ENCODE measurements around the gene PAIP2. TPM values are rescaled to one million over a fixed set of nuclear protein-coding genes. Genes with fewer than 3 reads are reported as not detected.

Gene PAIP2
- total RNA-seq (2022; extraction: Qiagen RNA extraction; ENCODE audit: low read depth): 72.7 to 120 TPM (median 86.5 TPM) in 5 replicates

DNA sequence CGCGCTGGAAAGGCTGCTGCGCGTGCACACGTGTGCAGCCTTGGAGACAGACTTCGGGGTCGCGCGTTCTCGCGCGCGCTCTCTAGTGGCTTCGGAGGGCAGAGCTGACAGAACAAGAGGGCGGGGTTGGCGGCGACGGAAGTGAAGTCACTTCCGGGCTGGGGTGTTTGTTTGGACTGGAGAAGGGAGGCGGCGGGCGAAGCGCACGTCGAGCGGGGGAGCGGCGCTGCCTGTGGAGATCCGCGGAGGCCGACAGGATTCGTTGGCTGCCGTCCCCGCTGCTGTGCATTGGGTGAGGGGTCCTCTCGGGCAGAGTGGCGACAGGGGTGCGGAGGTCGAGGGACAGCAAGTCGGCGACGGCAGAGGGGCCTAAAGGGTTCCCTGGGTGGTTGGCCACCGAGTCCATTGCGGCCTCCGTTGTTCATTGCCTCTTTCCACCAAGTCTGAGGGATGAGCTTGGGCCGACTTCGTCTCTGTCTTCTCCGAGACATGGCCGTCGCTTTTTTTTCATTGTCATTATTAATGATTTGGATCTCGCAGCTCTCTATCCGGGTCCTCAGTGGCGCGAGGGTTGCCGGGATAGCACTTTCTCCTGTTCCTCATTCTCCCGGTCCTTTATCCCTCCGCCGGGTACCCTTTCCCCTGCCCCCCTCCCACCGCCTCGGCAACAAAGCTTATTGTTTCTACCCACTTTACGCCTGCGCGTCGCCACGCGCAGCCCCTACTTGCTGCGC lies at the start of gene PAIP2:
Gene PAIP2 (plus strand): TSS at position 166 of the 734 bp plus-strand sequence. CDS start 21,931 bp downstream, outside the sequence.

GRCh38 chr5:139293507-139294373 lies 47.9 kb upstream of the PAIP2 start, which contains the start of gene MATR3:
Gene MATR3, plus strand, starts transcription at chr5:139293740. Its CDS starts 13,676 bp downstream, at chr5:139307416.

DNA sequence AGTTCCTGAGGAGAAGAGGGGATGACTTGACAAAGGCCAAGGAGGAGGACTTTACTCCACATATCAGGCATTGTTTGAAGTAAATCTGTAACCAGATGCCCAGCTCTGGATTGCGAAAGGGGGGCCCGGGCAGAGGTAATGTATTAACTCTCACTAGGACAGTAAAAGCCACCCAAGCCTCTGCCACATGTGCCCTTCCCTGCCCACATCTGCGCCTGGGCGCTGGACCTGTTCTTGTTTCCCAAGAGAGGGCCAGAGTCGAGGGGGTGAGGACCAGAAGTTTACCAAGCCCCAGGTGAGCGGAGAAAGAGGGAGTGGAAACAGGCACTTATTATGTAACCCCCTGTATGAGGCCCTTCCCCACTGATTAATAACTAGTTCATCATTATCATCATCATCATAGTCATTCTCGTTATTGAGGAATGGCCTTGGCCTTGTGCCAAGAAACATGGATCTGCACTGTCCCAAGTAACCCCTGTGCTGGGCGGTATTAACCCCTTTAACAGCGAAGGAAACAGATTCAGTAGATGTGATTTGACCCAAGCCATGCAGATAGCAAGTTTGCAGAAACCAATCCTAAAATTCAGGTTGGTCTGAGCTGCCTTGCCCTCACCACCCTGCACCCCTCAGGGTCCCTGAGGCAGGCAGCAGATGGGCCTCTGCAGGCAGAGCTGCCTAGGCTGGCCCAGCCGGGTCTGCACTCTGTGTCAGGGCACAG lies 41.8 kb downstream of the PAIP2 start, which contains the start of gene SLC23A1:
Gene SLC23A1 (minus strand): TSS at position 23 of the 718 bp plus-strand sequence. CDS start 44 bp downstream, outside the sequence.

GRCh38 chr5:139389701-139390638 lies 48.3 kb downstream of the PAIP2 start, which contains the start of gene MZB1:
Gene MZB1, minus strand, starts transcription at chr5:139389913. Its CDS starts 57 bp downstream, at chr5:139389856.

DNA sequence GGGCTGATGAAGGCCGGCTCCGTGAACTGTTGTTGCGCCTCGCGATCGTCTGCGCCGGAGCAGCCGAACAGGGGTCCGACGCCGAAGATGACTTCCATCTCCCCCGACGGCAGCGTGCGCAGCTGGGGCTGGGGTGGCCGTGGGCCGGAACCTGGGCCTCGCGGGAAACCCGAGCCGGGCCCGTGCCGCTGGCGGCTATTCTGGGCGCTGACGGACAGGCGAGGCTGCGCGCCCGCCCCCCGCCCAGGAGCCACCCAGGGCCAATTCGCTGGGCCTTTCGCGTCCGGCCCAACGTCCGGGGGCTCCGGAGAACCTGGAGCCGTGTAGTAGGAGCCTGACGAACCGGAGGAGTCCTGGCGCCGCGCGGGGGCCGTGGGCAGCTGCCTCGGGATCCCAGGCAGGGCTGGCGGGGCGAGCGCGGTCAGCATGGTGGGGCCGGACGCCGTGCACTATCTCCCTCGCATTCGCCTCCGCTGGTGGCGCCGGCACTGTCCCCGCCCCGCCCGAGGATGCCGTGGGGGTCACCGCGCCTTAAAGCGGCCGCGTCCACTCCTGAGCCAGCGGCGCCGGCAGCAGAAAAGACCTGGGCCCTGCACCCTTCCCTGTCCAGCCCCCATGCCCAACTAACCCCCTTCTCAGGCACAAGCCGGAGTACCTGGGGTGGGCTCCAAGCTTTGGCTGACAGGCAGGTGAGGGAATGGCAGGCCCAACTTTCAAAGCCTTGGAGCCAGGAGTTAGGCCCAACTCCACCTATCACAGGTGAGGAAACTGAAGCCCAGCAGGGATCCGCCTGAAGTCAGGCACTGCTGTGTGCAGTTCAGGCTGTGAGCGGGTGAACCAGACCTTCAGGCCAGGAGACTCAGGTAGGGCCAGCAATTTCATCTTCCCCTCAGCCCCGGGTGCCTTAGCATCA lies 53.3 kb downstream of the PAIP2 start, which contains the start of gene PROB1:
Gene PROB1 (minus strand): TSS at position 451 of the 913 bp plus-strand sequence. CDS start 23 bp downstream, at position 428.

GRCh38 chr5:139403787-139404483 lies 62.3 kb downstream of the PAIP2 start, which contains the start of gene SPATA24:
Gene SPATA24, minus strand, starts transcription at chr5:139404089. Its CDS starts 29 bp downstream, at chr5:139404060.

Other genes starting within 250 kb of the PAIP2 start
- 24.8 to 27.3 TPM (median 26.7 TPM) in 5 replicates for gene SIL1, start 143.5 kb upstream of the PAIP2 start, total RNA-seq (2022; extraction: Qiagen RNA extraction; ENCODE audit: low read depth)
- gene MATR3, start 48.1 kb upstream of the PAIP2 start, total RNA-seq (2022; extraction: Qiagen RNA extraction; ENCODE audit: low read depth): 114 to 202 TPM (median 181 TPM) in 5 replicates
- gene SLC23A1, start 41.4 kb downstream of the PAIP2 start, total RNA-seq (2022; extraction: Qiagen RNA extraction; ENCODE audit: low read depth): 0.91 to 1.4 TPM (median 1.1 TPM) in 5 replicates
- gene MZB1, start 48.1 kb downstream of the PAIP2 start, total RNA-seq (2022; extraction: Qiagen RNA extraction; ENCODE audit: low read depth): not detected in 5 replicates
- gene PROB1, start 53.2 kb downstream of the PAIP2 start, total RNA-seq (2022; extraction: Qiagen RNA extraction; ENCODE audit: low read depth): 0.18 to 0.37 TPM (median 0.28 TPM) in 5 replicates
- 4.6 to 5.9 TPM (median 4.9 TPM) in 5 replicates for gene SPATA24, start 62.2 kb downstream of the PAIP2 start, total RNA-seq (2022; extraction: Qiagen RNA extraction; ENCODE audit: low read depth)
- 6.3 to 10.0 TPM (median 7.2 TPM) in 5 replicates for gene DNAJC18, start 97.7 kb downstream of the PAIP2 start, total RNA-seq (2022; extraction: Qiagen RNA extraction; ENCODE audit: low read depth)
- not detected in 5 replicates for gene ECSCR, start 120.9 kb downstream of the PAIP2 start, total RNA-seq (2022; extraction: Qiagen RNA extraction; ENCODE audit: low read depth)
- gene SMIM33, start 129.2 kb downstream of the PAIP2 start, total RNA-seq (2022; extraction: Qiagen RNA extraction; ENCODE audit: low read depth): not detected in 5 replicates
- 0.53 to 1.3 TPM (median 0.89 TPM) in 5 replicates for gene STING1, start 140.9 kb downstream of the PAIP2 start, total RNA-seq (2022; extraction: Qiagen RNA extraction; ENCODE audit: low read depth)
- gene UBE2D2, start 219.5 kb downstream of the PAIP2 start, total RNA-seq (2022; extraction: Qiagen RNA extraction; ENCODE audit: low read depth): 129 to 170 TPM (median 163 TPM) in 5 replicates

All from A549 treated with ZK216348 at 1 μM for 4 hours (cell line).